ENCODE results near the gene TUBB1.

DNA sequence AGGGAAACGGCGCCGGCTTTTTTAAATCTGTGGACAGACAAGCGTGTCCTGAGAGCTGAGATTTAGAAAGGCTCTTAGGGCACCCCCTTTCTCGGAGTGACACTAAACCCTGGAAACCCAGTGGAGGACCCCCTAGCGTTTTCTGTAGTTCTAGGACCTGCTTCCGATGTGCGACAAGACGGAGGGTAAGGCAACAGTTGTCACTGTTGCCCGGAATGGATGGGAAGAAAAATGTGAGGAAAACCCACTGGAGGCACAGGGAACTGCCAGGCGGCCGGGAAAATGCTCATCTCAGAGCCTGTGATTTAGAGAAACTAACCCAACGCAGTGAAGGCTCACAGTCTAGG lies 13.5 kb downstream of the TUBB1 start:
- TF ChIP-seq, protein P1, sequence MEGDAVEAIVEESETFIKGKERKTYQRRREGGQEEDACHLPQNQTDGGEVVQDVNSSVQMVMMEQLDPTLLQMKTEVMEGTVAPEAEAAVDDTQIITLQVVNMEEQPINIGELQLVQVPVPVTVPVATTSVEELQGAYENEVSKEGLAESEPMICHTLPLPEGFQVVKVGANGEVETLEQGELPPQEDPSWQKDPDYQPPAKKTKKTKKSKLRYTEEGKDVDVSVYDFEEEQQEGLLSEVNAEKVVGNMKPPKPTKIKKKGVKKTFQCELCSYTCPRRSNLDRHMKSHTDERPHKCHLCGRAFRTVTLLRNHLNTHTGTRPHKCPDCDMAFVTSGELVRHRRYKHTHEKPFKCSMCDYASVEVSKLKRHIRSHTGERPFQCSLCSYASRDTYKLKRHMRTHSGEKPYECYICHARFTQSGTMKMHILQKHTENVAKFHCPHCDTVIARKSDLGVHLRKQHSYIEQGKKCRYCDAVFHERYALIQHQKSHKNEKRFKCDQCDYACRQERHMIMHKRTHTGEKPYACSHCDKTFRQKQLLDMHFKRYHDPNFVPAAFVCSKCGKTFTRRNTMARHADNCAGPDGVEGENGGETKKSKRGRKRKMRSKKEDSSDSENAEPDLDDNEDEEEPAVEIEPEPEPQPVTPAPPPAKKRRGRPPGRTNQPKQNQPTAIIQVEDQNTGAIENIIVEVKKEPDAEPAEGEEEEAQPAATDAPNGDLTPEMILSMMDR (IDR thresholded peaks at IDR 0.05; ENCODE audit: low read length) = no peak; the same call in 1 of the 2 replicates
- TF ChIP-seq EZH2 (optimal IDR thresholded peaks at IDR 0.05; ENCODE audit: low read depth, low read length) (no peak), EZH2phosphoT487 (IDR thresholded peaks at IDR 0.05; ENCODE audit: low read length) (no peak)
